GM13977 (cell line): ENCODE measurements around the gene RAB44.

ENCODE experiments used
- DNase-seq: peaks from one replicate; pipeline ENCODE4 v3.0.0; 2012; ENCODE audit warnings: low spot score
- in situ Hi-C: fragments of 300-500 bp; cut with MboI; formaldehyde crosslinking; loops from one replicate; pipeline ENCODE4 v1.12.0; 2022; ENCODE audit warnings: low sequenced_read_pairs, low pct_unique_long_range_greater_than_20kb, mixed read lengths, inconsistent platforms; ENCODE audit not compliant: unreplicated experiment
- TF ChIP-seq, protein P1 (sequence below): IDR thresholded peaks from 2 replicates; pipeline ENCODE4 v1.5.1; 2012; ENCODE audit warnings: mild to moderate bottlenecking, control low read depth; ENCODE audit not compliant: insufficient read depth; ENCODE audit errors: extremely low read depth, missing control alignments

The RAB44 gene

DNA sequence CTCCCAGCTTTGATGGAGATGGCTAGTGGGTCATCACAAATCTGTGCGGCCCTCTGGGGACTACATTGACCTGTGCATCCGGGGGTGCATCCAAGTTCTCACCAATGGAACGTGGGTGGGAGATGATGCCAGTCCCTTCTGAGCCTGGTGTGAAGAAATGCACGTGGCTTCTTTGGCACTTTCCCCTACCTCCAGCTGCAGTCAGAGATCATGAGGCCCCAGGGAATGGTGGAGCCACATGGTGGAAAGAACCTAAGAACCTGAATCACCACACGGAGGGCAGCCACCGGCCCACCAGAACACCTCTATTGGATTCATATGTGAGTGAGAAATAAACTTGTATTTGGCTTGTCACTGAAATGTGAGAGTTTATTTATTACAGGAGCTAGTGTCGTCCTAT lies 29.0 kb upstream of the RAB44 start:
- no peak for DNase-seq
- in situ Hi-C loops: no loop called here
- TF ChIP-seq, protein P1, sequence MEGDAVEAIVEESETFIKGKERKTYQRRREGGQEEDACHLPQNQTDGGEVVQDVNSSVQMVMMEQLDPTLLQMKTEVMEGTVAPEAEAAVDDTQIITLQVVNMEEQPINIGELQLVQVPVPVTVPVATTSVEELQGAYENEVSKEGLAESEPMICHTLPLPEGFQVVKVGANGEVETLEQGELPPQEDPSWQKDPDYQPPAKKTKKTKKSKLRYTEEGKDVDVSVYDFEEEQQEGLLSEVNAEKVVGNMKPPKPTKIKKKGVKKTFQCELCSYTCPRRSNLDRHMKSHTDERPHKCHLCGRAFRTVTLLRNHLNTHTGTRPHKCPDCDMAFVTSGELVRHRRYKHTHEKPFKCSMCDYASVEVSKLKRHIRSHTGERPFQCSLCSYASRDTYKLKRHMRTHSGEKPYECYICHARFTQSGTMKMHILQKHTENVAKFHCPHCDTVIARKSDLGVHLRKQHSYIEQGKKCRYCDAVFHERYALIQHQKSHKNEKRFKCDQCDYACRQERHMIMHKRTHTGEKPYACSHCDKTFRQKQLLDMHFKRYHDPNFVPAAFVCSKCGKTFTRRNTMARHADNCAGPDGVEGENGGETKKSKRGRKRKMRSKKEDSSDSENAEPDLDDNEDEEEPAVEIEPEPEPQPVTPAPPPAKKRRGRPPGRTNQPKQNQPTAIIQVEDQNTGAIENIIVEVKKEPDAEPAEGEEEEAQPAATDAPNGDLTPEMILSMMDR: no peak

DNA sequence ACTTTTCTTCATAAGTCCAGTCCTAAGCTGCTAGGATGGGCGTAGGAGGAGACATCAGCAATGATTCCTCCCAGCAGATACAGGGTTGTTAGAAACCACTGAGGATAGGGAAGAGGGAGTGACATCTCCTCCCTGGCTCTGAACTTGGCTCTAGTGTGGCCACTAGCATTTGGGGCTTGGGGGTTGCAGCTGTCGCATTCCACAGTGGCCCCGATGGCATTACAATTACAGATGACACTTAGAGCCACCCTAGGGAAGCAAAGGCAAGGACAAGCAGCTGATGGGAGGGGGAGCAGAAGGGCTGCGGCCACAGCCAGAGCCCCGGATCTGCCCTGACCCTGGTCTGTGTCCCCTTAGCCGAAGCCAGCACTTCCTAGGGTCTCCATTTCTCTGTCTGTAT lies 28.6 kb upstream of the RAB44 start:
- no peak for DNase-seq
- TF ChIP-seq, protein P1: no peak
- in situ Hi-C loops: no loop called here

DNA sequence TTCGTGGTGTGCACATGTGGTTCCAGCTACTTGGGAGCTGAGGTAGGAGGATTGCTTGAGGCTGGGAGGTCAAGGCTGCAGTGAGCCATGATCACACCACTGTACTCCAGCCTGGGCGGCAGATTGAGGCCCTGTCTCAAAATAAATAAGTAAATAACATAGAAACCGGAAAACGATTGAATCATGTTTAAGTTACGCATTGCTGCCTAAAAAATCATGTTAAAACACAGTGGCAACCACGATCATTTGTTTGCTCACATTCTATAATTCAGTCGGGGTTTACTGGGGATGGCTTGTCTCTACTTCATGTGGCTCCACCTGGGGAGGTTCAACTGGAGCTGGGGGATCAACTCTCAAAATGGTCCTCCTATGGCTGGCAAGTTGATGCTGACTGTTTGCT lies 27.4 kb upstream of the RAB44 start:
- TF ChIP-seq, protein P1: no peak
- in situ Hi-C loops: no loop called here

DNA sequence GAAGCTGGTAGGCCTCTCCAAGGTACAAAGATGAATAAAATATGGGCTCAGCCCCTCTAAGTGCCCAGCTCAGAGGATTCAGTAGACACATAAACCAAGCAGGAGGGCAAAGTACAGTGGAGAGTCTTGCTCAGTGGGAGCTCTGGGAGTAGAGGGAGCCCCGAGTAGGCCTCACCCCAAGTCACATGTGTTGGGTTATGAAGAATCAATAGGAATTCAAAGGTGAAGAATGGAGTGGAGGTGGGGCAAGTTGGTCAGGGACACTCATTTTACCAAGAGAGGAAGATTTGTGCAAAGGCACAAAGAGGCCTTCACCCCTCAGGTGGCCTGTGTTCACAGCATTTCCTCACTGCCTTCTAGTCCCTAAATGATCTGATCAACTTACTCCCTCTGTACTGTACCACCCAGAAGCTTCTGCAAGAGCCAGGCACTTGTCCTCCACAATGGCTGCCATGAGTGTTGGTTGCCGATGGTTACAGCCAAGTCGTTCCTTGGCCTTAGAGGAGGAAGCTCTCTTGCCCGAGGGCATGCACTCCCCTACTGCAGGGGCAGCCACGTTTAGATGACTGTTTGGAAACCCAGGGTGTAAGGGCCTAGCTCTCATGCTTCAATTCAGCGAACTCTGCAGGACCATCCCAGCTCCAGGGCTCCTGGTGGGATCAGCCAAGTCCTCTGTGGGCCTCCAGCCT lies 25.8 kb upstream of the RAB44 start:
- DNase-seq: no peak
- in situ Hi-C loops: no loop called here
- TF ChIP-seq, protein P1: no peak

More for the DNA sequence above, 27.4 kb upstream of the RAB44 start:
- no peak for DNase-seq

DNA sequence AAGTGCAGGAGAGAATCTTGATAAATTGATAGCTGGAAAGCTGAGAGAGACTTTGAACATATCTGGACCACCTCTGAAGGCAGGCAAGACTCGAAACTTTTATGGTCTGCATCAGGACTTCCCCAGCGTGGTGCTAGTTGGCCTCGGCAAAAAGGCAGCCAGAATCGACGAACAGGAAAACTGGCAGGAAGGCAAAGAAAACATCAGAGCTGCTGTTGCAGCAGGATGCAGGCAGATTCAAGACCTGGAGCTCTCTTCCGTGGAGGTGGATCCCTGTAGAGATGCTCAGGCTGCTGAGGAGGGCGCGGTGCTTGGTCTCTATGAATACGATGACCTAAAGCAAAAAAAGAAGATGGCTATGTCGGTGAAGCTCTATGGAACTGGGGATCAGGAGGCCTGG lies 23.7 kb upstream of the RAB44 start:
- DNase-seq: no peak
- TF ChIP-seq, protein P1: no peak
- in situ Hi-C loops: no loop called here

DNA sequence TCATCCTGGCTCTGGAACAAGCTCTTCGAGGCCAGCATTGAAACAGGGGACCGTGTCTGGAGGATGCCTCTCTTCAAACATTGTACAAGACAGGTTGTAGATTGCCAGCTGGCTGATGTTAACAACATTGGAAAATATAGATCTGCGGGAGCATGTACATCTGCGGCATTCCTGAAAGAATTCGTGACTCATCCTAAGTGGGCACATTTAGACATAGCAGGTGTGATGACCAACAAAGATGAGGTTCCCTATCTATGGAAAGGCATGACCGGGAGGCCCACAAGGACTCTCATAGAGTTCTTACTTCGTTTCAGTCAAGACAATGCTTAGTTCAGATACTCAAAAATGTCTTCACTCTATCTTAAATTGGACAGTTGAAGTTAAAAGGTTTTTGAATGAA lies 22.7 kb upstream of the RAB44 start:
- no peak for DNase-seq
- TF ChIP-seq, protein P1: no peak
- in situ Hi-C loops: no loop called here
